ENCODE measurements around the gene AAK1. TPM values are rescaled to one million over a fixed set of nuclear protein-coding genes. Genes with fewer than 3 reads are reported as not detected.

AAK1 gene
- polyA plus RNA-seq, 1 donor (not counting 4 experiments of a cell fraction or from before 2014, with no cell fraction given) = 12.3 TPM

DNA sequence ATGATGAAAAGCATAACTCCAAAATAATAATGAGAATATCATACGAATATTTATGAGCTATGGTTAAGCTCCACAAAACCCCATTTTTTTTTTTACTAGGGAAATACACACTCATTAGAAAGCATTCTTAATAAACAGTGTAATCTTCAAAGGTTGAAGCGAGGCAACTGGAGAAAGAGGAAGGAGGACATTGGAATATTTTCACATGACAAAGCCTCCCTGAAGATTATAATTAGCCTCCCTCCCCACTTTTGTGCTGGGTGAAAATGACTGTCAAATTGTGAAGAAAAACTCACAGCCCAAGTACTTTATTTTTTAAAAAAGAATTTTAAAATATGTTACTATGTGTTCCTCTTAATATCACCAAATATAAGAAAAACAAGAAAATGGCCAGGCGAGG lies 142.2 kb downstream of the AAK1 start:
- H3K27me3 ChIP-seq (ENCODE audit: control insufficient read depth, extremely low read depth, insufficient read depth, low read length) = no peaks in the 10 kb centered on the region
- TF ChIP-seq EZH2 (IDR thresholded peaks at IDR 0.05; ENCODE audit: low read length) = no peak
- no peak for TF ChIP-seq CTCF (optimal IDR thresholded peaks at IDR 0.05 in 1 of 3, IDR thresholded peaks at IDR 0.05 in 1 of 3, conservative IDR thresholded peaks at IDR 0.05 in 1 of 3; ENCODE audit: extremely low read depth in 1 of 3, insufficient read depth in 2 of 3, low read length in 3 of 3)
- H3K4me3 ChIP-seq (ENCODE audit: control insufficient read depth in 2 of 3, extremely low read depth in 1 of 3, insufficient read depth in 2 of 3, low read depth in 1 of 3, low read length in 3 of 3) = no peak overlapping the region
- no peak for FAIRE-seq
- no peak overlapping the region for H3K27ac ChIP-seq (ENCODE audit: control insufficient read depth, insufficient read depth, low read length)
- no peaks in the 10 kb centered on the region for H3K79me2 ChIP-seq (ENCODE audit: control insufficient read depth, insufficient read depth, low read length)
- no peaks in the 10 kb centered on the region for H3K4me1 ChIP-seq (ENCODE audit: control insufficient read depth, extremely low read depth, insufficient read depth, low read length)
- no peaks in the 10 kb centered on the region for H3K9me3 ChIP-seq (ENCODE audit: control insufficient read depth, low read depth, low read length)
- no peaks in the 10 kb centered on the region for H3K9me1 ChIP-seq (ENCODE audit: control insufficient read depth, extremely low read depth, insufficient read depth, low read length)
- no peaks in the 10 kb centered on the region for H4K20me1 ChIP-seq (ENCODE audit: control insufficient read depth, extremely low read depth, insufficient read depth, low read length)
- dilution Hi-C loops (cut with MboI; ENCODE audit: extremely low pct_ligation_motif_present, low sequenced_read_pairs) = no loop called here
- no peak overlapping the region for H2AFZ ChIP-seq (ENCODE audit: control insufficient read depth, low read length)
- H3K36me3 ChIP-seq (ENCODE audit: control insufficient read depth in 2 of 2, extremely low read depth in 1 of 2, insufficient read depth in 2 of 2, low read length in 2 of 2) = peaks cover 0 to 6% of the 10 kb centered on the region in 2 experiments
- DNase-seq (ENCODE audit: low read depth, low spot score) = no peak
- no peak overlapping the region for H3K9ac ChIP-seq (ENCODE audit: control insufficient read depth, extremely low read depth, insufficient read depth, low read length)
- H3K4me2 ChIP-seq (ENCODE audit: control insufficient read depth, extremely low read depth, insufficient read depth, low read depth, low read length) = no peak overlapping the region

DNA sequence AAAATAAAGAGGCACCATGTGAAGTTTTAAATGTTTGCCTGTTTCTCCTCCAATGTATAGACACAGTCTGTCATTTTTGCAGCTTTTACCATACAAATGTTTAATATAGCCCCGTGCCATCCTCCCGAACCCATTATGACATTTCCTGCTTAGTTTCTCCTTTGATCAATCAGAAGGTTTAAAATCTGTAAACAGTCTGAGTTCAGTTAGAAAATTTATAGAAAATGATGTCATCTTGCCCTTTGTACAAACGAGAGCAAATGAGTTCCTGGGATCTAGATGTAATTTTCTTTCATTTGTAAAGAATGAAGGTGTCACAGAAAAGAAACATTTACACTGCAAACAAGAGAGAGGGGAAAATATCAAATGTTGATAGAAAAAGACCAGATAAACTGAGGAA lies 143.6 kb downstream of the AAK1 start:
- dilution Hi-C loops (cut with MboI; ENCODE audit: extremely low pct_ligation_motif_present, low sequenced_read_pairs) = no loop called here
- Histone ChIP-seq H2AFZ (ENCODE audit: control insufficient read depth, low read length) (no peak overlapping the region), H3K9me3 (ENCODE audit: control insufficient read depth, low read depth, low read length) (no peaks in the 10 kb centered on the region), H3K79me2 (ENCODE audit: control insufficient read depth, insufficient read depth, low read length) (no peaks in the 10 kb centered on the region), H3K9ac (ENCODE audit: control insufficient read depth, extremely low read depth, insufficient read depth, low read length) (no peak overlapping the region), H3K4me1 (ENCODE audit: control insufficient read depth, extremely low read depth, insufficient read depth, low read length) (no peaks in the 10 kb centered on the region), H3K4me2 (ENCODE audit: control insufficient read depth, extremely low read depth, insufficient read depth, low read depth, low read length) (no peak overlapping the region), H3K36me3 (ENCODE audit: control insufficient read depth in 2 of 2, extremely low read depth in 1 of 2, insufficient read depth in 2 of 2, low read length in 2 of 2) (peaks cover 2 to 8% of the 10 kb centered on the region in 2 experiments), H3K4me3 (ENCODE audit: control insufficient read depth in 2 of 3, extremely low read depth in 1 of 3, insufficient read depth in 2 of 3, low read depth in 1 of 3, low read length in 3 of 3) (no peak overlapping the region), H3K27me3 (ENCODE audit: control insufficient read depth, extremely low read depth, insufficient read depth, low read length) (no peaks in the 10 kb centered on the region), H3K9me1 (ENCODE audit: control insufficient read depth, extremely low read depth, insufficient read depth, low read length) (no peaks in the 10 kb centered on the region), H3K27ac (ENCODE audit: control insufficient read depth, insufficient read depth, low read length) (no peak overlapping the region), H4K20me1 (ENCODE audit: control insufficient read depth, extremely low read depth, insufficient read depth, low read length) (no peaks in the 10 kb centered on the region)
- DNase-seq (ENCODE audit: low read depth, low spot score) (no peak), FAIRE-seq (no peak)
- no peak for TF ChIP-seq EZH2 (IDR thresholded peaks at IDR 0.05; ENCODE audit: low read length)

DNA sequence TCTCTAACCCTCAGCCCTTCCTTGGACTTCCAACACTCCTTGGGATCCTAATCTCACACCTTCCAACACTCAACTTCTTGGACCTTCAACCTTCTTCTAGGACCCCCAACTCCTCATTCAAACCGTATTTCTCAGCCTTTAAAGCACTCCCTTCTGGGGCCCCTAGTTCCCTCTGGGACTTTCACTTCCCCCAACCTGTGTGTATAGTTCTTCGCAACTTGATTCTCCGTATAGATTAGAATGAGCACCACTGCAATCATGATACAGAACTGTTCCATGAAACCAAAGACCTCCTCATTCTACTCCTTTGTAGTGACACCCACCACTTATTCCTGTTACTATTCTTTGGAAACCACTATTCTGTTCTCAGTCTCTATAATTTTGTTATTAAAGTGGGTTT lies 144.3 kb downstream of the AAK1 start:
- dilution Hi-C loops (cut with MboI; ENCODE audit: extremely low pct_ligation_motif_present, low sequenced_read_pairs) = no loop called here
- Histone ChIP-seq H3K4me2 (ENCODE audit: control insufficient read depth, extremely low read depth, insufficient read depth, low read depth, low read length) (no peak overlapping the region), H3K79me2 (ENCODE audit: control insufficient read depth, insufficient read depth, low read length) (no peaks in the 10 kb centered on the region), H2AFZ (ENCODE audit: control insufficient read depth, low read length) (no peak overlapping the region), H3K9me3 (ENCODE audit: control insufficient read depth, low read depth, low read length) (no peaks in the 10 kb centered on the region), H3K9me1 (ENCODE audit: control insufficient read depth, extremely low read depth, insufficient read depth, low read length) (no peaks in the 10 kb centered on the region), H3K27ac (ENCODE audit: control insufficient read depth, insufficient read depth, low read length) (no peak overlapping the region), H3K9ac (ENCODE audit: control insufficient read depth, extremely low read depth, insufficient read depth, low read length) (no peak overlapping the region), H4K20me1 (ENCODE audit: control insufficient read depth, extremely low read depth, insufficient read depth, low read length) (no peaks in the 10 kb centered on the region), H3K4me1 (ENCODE audit: control insufficient read depth, extremely low read depth, insufficient read depth, low read length) (no peaks in the 10 kb centered on the region), H3K4me3 (ENCODE audit: control insufficient read depth in 2 of 3, extremely low read depth in 1 of 3, insufficient read depth in 2 of 3, low read depth in 1 of 3, low read length in 3 of 3) (no peak overlapping the region), H3K27me3 (ENCODE audit: control insufficient read depth, extremely low read depth, insufficient read depth, low read length) (no peaks in the 10 kb centered on the region), H3K36me3 (ENCODE audit: control insufficient read depth in 2 of 2, extremely low read depth in 1 of 2, insufficient read depth in 2 of 2, low read length in 2 of 2) (peaks cover 2 to 8% of the 10 kb centered on the region in 2 experiments)
- no peak for TF ChIP-seq EZH2 (IDR thresholded peaks at IDR 0.05; ENCODE audit: low read length)
- no peak for TF ChIP-seq CTCF (optimal IDR thresholded peaks at IDR 0.05 in 1 of 3, IDR thresholded peaks at IDR 0.05 in 1 of 3, conservative IDR thresholded peaks at IDR 0.05 in 1 of 3; ENCODE audit: extremely low read depth in 1 of 3, insufficient read depth in 2 of 3, low read length in 3 of 3)
- no peak for FAIRE-seq
- DNase-seq (ENCODE audit: low read depth, low spot score) = no peak

Measured in keratinocyte (primary cell).